Pancreas (tissue), 10 donors: ENCODE data around the gene TET1. TPM values are rescaled to one million over a fixed set of nuclear protein-coding genes. Genes with fewer than 3 reads are reported as not detected.

ENCODE experiments used
- ATAC-seq, 4 donors: fragments of 200-7000 bp; cut with Tn5 transposase; one replicate each; pipeline versions ENCODE4 v1.8.0 to v1.9.1; 2020; ENCODE audit warnings: mild to moderate bottlenecking in 4 of 4, moderate library complexity in 4 of 4
- DNase-seq, 6 donors: peaks; one replicate each; pipeline ENCODE4 v3.0.0-alpha.2; 2020
- FAIRE-seq: peaks from 2 replicates; lab custom pipeline; 2012; peaks lifted over from hg19 to GRCh38; lab: Jason Lieb, UNC
- H3K27ac ChIP-seq, 4 donors: fragments of 200-600 bp; sonication (generic); 1 replicate in 3 of 4; 2 replicates in 1 of 4; pipeline versions ENCODE4 v1.5.0 to v1.8.0; 2020
- H3K27me3 ChIP-seq, 4 donors: fragments of 200-600 bp; one replicate each; pipeline ENCODE4 v1.8.0; 2021
- H3K36me3 ChIP-seq, 3 donors: fragments of 200-600 bp; sonication (generic) in 1 of 3; one replicate each; pipeline versions ENCODE4 v1.5.0 to v1.8.0; 2020 to 2021
- H3K4me1 ChIP-seq, 3 donors: fragments of 200-600 bp; one replicate each; pipeline ENCODE4 v1.8.0; 2021
- H3K4me3 ChIP-seq, 4 donors: fragments of 200-600 bp; sonication (generic) in 2 of 4; one replicate each; pipeline versions ENCODE4 v1.5.0 to v1.8.0; 2020 to 2021
- H3K9me3 ChIP-seq, 4 donors: fragments of 200-600 bp; one replicate each; pipeline ENCODE4 v1.8.0; 2021
- WGBS, 2 donors: extraction: QIAGEN DNeasy Blood & Tissue Kit; methylation state at CpG; one replicate each; pipeline ENCODE4 v1.1.7; 2013; 5-methylcytosine and 5-hydroxymethylcytosine counted together
- intact Hi-C, 3 donors: fragments of 100-400 bp; cut with DNase I; formaldehyde crosslinking; loops; one replicate each; pipeline versions ENCODE4 v1.11.1 to v1.14.2; 2022
- polyA plus RNA-seq, 2 donors: library from polyadenylated mRNA; stranded (reverse); fragments of 200-250 nt; gene quantifications; one replicate each; pipeline ENCODE4 v1.2.3, GENCODE V29; 2013
- total RNA-seq, 6 donors: library from RNA; stranded (reverse); fragmentation: NEBNext Ultra II Directional in 4 of 6; extraction: Animal tissue kit (Norgen Biotek cat#: 25700) in 4 of 6; gene quantifications; one replicate each; pipeline versions ENCODE4 v1.2.1 to v1.2.4, GENCODE V29; 2021 to 2023
- TF ChIP-seq, protein P1 (sequence below), 4 donors: fragments of 200-600 bp; sonication (generic) in 3 of 4; IDR thresholded peaks; one replicate each; pipeline versions ENCODE4 v1.5.0 to v1.8.0; 2021; ENCODE audit warnings: antibody characterized with exemption in 4 of 4
- donor health status: healthy with polysubstance abuse.
- donor health status: DM: no; HTN: no; CAD: no; lungs with moderate emphysema.
- donor health status: DM: no; HTN: no; CAD: no.
- donor health status: control.
- donor health status: control.
- donor health status: Bipolar disorder and iron deficiency.
- donor health status: DM: yes; HTN: yes; CAD: no.
- donor health status: DM: no; HTN: no; CAD: no.
- donor health status: DM: no; HTN: no; CAD: no.
- donor health status: DM: yes; HTN: yes; CAD: no.

The TET1 gene
- total and polyA plus RNA-seq, 8 donors = 0.11 to 1.6 (median 0.77) TPM

DNA sequence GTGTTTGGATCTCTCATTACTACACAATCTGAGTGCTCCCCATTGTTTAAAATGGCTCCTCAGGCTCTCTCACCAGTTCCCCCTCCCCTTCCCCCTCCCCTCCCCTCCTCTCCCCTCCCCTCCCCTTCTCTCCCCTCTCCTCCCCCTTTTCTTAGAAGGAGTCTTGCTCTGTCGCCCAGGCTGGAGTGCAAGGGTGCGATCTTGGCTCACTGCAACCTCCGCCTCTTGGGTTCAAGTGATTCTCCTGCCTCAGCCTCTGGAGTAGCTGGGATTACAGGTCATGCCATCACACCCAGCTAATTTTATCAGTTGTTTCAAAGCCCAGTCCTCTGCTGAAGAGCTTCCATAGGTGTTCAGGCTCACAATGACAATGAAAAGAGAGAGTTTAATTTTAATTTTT lies 157.3 kb downstream of the TET1 start:
- Histone ChIP-seq H3K9me3 (no peaks in the 10 kb centered on the region), H3K4me3 (no peak overlapping the region), H3K27me3 (no peaks in the 10 kb centered on the region), H3K27ac (no peak overlapping the region), H3K36me3 (no peaks in the 10 kb centered on the region), H3K4me1 (peaks cover 0 to 4% (median 0%) of the 10 kb centered on the region in 3 donors)
- DNase-seq = no peak
- 79 to 90% methylated on average over 3 of the region's 3 CpGs for WGBS, 2 donors
- TF ChIP-seq, protein P1, sequence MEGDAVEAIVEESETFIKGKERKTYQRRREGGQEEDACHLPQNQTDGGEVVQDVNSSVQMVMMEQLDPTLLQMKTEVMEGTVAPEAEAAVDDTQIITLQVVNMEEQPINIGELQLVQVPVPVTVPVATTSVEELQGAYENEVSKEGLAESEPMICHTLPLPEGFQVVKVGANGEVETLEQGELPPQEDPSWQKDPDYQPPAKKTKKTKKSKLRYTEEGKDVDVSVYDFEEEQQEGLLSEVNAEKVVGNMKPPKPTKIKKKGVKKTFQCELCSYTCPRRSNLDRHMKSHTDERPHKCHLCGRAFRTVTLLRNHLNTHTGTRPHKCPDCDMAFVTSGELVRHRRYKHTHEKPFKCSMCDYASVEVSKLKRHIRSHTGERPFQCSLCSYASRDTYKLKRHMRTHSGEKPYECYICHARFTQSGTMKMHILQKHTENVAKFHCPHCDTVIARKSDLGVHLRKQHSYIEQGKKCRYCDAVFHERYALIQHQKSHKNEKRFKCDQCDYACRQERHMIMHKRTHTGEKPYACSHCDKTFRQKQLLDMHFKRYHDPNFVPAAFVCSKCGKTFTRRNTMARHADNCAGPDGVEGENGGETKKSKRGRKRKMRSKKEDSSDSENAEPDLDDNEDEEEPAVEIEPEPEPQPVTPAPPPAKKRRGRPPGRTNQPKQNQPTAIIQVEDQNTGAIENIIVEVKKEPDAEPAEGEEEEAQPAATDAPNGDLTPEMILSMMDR (IDR thresholded peaks at IDR 0.05) = no peak
- no peak for ATAC-seq
- intact Hi-C loops = no loop called here
- no peak for FAIRE-seq

DNA sequence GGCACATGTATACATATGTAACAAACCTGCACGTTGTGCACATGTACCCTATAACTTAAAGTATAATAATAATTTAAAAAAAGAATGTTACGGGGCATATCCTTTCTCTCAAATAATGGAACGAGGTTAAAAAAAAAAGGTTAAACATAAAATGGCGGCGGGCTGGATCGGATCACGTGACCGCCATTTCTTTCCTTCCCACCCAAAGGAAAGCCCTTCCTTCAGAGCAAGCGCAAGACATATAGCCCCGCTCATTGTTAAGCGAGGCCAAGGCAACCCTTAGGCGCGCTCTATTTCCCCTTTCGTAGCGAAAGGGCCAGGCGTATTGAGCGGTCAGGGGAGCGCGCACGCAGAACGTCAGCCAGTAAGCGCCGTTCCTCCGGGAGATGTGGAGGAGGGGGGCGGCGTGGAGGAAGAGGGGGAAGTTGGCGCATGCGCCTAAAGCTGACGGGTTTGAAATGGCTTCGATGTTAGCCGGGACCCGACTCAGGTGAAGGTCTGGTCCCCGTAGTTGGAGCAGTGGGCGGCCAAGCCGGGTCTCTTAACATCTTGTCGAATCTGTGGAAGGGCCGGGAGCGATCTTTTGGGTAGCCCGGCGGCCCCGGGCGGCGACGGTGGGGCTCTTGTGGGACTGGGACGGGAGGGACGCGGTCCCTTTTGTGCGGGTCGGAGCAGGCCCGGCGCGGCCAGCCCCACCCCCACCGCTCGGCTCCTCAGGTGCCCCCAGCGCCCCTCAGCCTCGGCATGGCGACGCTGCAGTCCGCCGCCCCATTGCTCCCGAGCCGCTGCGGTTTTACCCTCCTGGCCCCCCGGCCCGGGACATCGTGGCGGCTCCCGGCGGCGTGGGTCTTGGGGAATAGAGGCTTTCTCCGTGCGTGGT lies 160.9 kb downstream of the TET1 start, which contains the start of gene CCAR1:
Gene CCAR1 (plus strand): TSS at position 447 of the 880 bp plus-strand sequence. CDS start 1,266 bp downstream, outside the sequence.
- WGBS, 2 donors = 0 to 1% methylated on average over 72 of the region's 72 CpGs
- H3K27ac ChIP-seq = peak within 1 kb of the TSS; percentile 71 to 93 (median 82)
- ATAC-seq (peak; percentile 98 to 99 (median 98)), DNase-seq (peak; percentile 95 to 99 (median 96)), FAIRE-seq (peak; percentile 95)
- peak within 1 kb of the TSS; percentile 78 to 100 (median 92) for H3K4me3 ChIP-seq
- intact Hi-C loops = no loop called here
- no peaks in the 10 kb centered on the region for H3K27me3 ChIP-seq
- peaks cover 0 to 7% (median 0%) of the 10 kb centered on the region in 3 donors for H3K36me3 ChIP-seq
- peaks cover 0 to 9% (median 0%) of the 10 kb centered on the region in 3 donors for H3K4me1 ChIP-seq
- no peaks in the 10 kb centered on the region for H3K9me3 ChIP-seq
- TF ChIP-seq, protein P1 (IDR thresholded peaks at IDR 0.05) = no peak

DNA sequence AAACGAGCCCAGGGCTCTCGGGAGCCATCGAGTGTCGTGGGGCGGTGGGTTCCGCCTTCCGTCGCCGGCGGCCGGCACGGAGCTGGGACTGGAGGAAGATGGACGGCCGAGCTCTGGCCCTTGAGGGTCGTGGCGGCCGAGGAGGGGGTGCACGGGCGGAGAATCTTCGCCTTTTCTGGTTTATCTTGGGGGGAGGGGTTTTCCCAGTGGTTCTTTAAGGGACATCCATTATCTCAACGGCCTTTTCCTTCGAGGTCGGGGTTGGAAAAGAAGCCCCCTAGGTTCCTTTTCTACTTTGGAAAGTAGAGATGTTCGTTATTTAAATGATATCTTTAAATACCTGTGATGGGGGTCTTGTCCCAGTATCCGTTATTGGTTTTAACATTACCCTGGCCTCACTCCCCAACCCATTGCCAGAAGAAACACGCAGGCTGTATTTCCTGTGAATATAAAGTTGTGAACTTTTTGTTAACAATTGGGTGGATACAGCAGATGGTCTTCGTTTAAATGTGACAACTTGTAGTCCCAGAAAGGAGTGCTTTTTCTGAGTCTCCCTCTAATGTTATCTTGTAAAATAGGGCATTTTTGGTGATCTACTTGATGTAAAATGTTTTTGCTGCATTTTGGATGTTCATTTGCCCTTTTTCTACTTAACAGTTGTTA lies 161.7 kb downstream of the TET1 start:
- DNase-seq (no peak), ATAC-seq (peak in 1 of 4 donors; percentile 19), FAIRE-seq (no peak)
- Histone ChIP-seq H3K27me3 (no peaks in the 10 kb centered on the region), H3K36me3 (peaks cover 0 to 7% (median 0%) of the 10 kb centered on the region in 3 donors), H3K27ac (peak overlapping the region; percentile 71 to 93 (median 82)), H3K4me1 (peaks cover 0 to 9% (median 0%) of the 10 kb centered on the region in 3 donors), H3K4me3 (peak overlapping the region; percentile 78 to 100 (median 92)), H3K9me3 (no peaks in the 10 kb centered on the region)
- TF ChIP-seq, protein P1 (IDR thresholded peaks at IDR 0.05) = no peak
- intact Hi-C loops = no loop called here
- 0 to 1% methylated on average over 27 of the region's 27 CpGs for WGBS, 2 donors

DNA sequence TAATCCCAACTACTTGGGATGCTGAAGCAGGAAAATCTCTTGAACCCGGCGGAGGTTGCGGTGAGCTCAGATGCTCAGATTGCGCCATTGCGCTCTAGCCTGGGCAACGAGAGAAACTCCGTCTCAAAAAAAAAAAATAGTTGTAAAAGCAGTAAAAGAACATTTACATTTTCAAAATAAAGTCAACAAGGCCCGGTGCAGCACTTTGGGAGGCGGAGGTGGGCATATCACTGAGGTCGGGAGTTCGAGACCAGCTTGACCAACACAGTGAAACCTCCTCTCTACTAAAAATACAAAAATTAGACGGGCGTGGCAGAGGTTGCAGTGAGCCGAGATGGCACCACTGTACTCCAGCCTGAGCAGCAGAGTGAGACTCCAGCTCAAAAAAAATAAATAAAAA lies 164.9 kb downstream of the TET1 start:
- FAIRE-seq (no peak), ATAC-seq (no peak), DNase-seq (no peak)
- peaks cover 0 to 21% (median 0%) of the 10 kb centered on the region in 3 donors for H3K36me3 ChIP-seq
- H3K9me3 ChIP-seq = no peaks in the 10 kb centered on the region
- H3K4me1 ChIP-seq = peaks cover 0 to 9% (median 0%) of the 10 kb centered on the region in 3 donors
- TF ChIP-seq, protein P1 (IDR thresholded peaks at IDR 0.05) = no peak
- WGBS, 2 donors = 95 to 96% methylated on average over 14 of the region's 14 CpGs
- no peak overlapping the region for H3K27ac ChIP-seq
- intact Hi-C loops = no loop called here
- H3K4me3 ChIP-seq = no peak overlapping the region
- no peaks in the 10 kb centered on the region for H3K27me3 ChIP-seq
